ENCODE measurements around the gene CDC37. TPM values are rescaled to one million over a fixed set of nuclear protein-coding genes. Genes with fewer than 3 reads are reported as not detected.
"Not testable (repeated sequence)": the region's sequence is repeated elsewhere in the genome, so short reads cannot be mapped to it uniquely, and the experiment has no call there.

Gene CDC37
- total RNA-seq, 1 experiment from 2014 or later: 120 TPM

DNA sequence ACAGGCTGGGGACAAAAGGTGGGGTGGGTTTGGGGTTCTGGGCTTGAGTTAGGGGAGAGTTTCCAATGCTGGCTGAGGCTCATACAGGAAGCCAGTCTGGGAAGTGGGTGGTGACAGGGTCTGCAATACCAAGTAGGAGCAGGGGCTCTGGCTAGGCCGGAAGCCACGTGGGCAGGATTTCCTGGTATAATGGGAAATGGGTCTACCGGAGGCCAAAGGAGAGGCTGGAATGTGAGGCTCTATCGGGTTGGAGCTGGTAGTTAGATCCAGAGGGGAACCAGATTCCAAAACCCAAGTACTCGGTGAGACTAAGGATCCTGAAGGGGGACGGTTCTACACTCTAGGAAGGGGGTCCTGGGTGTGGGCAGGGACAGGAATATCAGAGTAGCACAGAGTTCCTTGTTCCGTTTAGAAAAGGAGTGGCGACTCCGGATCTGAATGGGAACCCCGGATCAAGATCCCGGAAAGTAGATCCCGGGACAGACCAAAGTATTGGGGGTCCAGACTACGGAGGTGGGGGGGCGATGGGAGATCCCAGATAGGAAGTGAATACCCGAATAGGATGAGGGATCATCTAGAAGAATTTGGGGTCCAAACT lies 802 bp downstream of the CDC37 start:
- DNase-seq (ENCODE audit: low read depth): no peak

DNA sequence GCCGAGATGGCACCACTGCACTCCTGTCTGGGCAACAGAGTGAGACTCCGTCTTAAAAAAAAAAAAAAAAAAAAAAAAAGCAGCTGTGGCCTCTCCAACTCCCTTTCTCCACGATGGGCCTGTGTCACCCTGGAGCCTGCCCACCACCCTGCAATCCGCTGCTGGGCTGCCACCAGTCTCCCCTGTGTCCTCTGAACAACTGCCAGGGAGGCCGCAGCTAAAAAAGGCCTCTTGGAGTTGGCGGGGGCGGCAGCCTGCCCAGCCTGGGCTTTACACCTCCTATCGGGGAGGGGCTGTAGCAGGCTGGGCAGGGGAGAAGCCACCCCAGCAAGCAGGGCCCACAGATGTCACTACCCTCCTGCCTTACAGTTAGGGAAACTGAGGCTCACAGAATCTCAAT lies 3.5 kb downstream of the CDC37 start:
- in situ Hi-C loops (cut with HindIII; ENCODE audit: low pct_unique_long_range_greater_than_20kb, low sequenced_read_pairs): no loop called here
- DNase-seq (ENCODE audit: low read depth): no peak

More for the DNA sequence above, 802 bp downstream of the CDC37 start:
- in situ Hi-C loops (cut with HindIII; ENCODE audit: low pct_unique_long_range_greater_than_20kb, low sequenced_read_pairs): no loop called here

DNA sequence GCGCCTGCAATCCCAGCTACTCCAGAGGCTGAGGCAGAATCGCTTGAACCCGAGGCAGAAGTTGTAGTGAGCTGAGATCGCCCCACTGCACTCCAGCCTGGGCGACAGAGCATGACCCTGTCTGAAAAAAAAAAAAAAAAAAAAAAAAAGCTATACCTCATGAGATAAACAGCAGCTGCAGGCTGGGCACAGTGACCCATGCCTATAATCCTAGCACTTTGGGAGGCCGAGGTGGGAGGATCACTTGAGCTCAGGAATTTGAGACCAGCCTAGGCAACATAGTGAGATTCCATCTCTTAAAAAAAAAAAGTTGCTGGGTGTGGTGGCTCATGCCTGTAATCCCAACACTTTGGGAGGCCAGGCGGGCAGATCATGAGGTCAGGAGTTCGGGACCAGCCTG lies 4.0 kb downstream of the CDC37 start:
- in situ Hi-C loops (cut with HindIII; ENCODE audit: low pct_unique_long_range_greater_than_20kb, low sequenced_read_pairs): not testable (repeated sequence)
- DNase-seq (ENCODE audit: low read depth): peak; percentile 39

DNA sequence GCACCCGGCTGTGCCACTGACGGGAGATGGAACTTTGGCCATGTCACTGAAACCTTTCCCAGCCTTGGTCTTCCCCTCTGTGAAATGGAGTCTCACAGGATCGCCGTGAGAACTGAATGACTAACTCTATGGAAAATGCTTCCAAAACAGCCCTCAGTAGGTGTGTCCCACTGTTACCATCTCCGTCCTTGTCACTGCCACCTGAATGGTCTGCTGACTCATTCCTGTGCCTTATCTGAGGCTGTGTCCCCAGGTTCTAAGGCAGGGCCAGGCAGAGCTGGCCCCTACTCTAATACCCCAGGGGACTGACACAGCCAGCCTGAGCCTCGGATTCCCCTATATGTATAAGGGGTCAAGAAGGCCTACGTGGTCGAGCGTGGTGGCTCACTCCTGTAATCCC lies 4.5 kb downstream of the CDC37 start:
- DNase-seq (ENCODE audit: low read depth): no peak
- in situ Hi-C loops (cut with HindIII; ENCODE audit: low pct_unique_long_range_greater_than_20kb, low sequenced_read_pairs): no loop called here

DNA sequence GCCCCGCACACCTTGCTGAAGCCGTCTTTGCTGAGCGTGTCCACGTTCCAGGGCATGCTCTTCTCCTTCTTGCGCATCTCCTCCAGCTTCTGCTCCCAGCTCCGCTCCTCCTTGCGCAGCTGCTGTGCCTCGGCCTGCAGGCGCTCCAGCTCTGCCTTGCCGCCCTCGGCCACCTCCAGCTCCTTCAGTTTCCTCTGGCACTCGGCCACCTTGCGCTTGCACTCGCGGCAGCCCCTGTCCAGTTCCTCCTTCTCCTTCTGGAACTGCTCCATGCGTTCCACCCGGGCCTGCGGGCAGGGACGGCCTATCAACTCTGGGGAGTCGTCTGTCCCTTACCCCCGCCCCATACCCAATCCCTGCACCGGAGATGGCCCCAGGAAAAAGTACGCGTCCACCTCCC lies 7.4 kb downstream of the CDC37 start:
- in situ Hi-C loops (cut with HindIII; ENCODE audit: low pct_unique_long_range_greater_than_20kb, low sequenced_read_pairs): no loop called here
- DNase-seq (ENCODE audit: low read depth): no peak

DNA sequence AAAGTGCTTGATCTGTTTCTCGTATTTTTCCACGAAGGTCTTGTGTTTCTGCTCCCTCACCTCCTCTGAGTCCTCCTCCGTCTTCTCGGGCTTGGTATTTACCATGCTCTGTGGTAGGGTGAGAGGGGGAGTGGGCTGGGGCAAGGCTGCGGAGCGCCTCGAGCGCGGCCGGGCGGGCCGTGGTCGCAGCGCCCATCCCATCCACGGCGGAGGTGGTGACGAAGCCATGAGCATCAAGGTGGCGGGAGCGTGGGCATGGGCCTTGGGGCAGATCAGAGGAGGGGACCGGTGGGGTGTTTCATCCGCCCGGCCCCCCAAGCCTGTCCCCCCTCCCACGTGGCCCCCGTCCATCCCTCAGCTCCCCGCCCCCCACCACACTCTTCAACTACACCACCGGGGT lies 7.9 kb downstream of the CDC37 start:
- in situ Hi-C loops (cut with HindIII; ENCODE audit: low pct_unique_long_range_greater_than_20kb, low sequenced_read_pairs): no loop called here
- DNase-seq (ENCODE audit: low read depth): no peak

DNA sequence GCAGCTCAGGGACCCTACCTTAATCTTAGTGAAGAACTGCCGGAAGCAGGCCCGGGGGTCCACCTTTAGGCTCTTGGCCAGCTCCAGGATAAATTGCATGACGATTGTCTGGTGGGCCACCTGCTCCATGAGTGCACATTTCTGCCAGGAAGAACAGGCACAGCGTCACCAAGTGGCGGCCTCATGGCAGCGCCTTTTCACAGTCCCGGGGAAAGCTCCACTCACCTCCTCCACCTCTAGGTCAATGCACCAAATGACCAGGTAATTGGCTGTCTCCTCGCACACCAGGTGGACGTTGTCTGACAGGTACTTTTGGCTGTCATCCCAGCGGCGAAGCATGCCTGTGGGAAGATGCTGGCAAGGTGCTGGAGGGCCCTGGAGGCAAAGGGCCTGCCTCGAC lies 8.3 kb downstream of the CDC37 start:
- DNase-seq (ENCODE audit: low read depth): no peak
- in situ Hi-C loops (cut with HindIII; ENCODE audit: low pct_unique_long_range_greater_than_20kb, low sequenced_read_pairs): no loop called here

DNA sequence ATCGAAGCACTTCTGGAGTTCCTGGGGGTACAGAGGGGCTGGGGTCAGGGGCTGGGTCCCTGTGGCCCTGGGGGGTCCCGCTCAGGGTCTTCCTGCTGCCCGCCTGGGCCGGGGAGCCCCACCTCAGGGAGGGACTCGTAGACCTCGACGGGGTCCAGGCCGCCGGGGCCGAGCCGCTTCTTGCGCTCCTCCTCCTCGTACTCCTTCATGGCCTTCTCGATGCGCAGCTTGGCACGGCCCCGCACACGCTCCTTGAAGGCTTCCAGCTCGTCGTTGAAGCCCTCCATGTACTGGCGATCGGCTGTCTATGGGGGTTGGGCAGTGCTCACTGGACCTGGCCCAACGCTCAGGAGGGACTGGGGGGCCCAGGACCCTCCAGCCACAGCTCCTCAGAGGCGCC lies 10.2 kb downstream of the CDC37 start:
- in situ Hi-C loops (cut with HindIII; ENCODE audit: low pct_unique_long_range_greater_than_20kb, low sequenced_read_pairs): no loop called here
- no peak for DNase-seq (ENCODE audit: low read depth)

DNA sequence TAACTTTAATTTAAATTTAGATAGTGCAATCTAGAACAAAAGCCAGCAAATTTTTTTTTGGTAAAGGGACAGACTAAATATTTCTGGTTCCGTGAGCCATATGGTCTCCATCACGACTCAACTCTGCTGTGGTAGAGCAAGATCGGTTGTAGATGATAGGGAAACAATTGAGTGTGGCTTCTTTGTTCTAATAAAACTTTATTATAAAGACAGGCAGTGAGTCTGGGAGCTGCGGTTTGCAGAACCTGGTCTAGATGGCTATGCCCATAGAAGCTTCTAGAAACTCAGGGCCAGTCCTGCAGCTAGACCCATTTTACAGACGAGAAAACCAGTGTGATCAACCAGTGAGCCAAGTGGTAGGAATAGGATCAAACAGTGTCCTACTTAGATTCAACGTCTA lies 11.2 kb downstream of the CDC37 start:
- no peak for DNase-seq (ENCODE audit: low read depth)

DNA sequence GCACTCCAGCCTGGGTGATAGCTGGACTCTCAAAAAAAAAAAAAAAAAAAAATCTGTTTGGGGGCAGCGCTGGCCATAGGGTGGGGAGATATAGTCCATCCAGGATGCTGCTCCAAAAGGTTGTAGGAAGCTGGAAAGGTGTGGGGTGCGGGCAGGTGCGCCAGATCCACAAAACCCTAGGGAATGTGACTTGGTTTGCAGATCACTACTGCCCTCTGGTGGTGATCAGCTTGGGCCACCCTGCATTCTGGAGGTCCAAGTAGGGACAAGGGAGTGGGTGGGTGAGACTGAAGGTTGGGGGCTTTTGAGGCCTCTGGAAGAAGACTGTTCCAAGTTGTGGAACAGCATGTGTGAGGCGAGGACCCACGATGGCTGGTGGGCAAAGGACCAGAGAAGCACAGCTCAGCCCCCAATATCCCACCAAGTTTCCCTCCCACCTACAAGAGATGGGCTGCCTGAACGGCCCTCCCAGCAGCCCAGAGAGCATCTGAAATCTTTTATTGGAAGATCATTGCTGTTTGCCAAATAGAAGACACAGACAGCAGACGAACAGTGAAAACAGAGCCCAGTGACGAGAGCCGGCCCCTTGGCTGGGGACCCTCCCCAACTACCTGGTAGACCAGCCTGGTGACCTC lies 12.6 kb downstream of the CDC37 start:
- no peak for DNase-seq (ENCODE audit: low read depth)
- in situ Hi-C loops (cut with HindIII; ENCODE audit: low pct_unique_long_range_greater_than_20kb, low sequenced_read_pairs): no loop called here

More for the DNA sequence above, 11.2 kb downstream of the CDC37 start:
- in situ Hi-C loops (cut with HindIII; ENCODE audit: low pct_unique_long_range_greater_than_20kb, low sequenced_read_pairs): no loop called here

DNA sequence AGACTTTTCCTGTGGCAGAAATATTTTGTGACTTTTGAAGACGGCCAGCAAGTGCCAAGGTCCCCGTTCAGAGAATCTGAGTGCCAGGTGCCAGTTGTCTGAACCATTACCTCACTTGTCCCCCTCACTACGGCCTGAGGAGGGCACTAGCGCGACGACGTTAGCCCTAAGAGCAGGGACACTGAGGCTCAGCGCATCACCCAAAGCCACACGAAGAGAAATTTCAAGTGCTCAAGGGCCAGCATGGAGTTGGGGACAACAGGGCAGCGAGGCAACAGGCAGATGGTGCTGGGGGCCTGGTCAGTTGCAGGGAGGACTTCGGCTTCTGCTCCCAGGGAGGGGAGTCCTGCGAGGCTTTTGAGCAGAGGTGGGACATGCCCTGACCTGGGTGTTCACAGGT lies 13.5 kb downstream of the CDC37 start:
- no peak for DNase-seq (ENCODE audit: low read depth)
- in situ Hi-C loops (cut with HindIII; ENCODE audit: low pct_unique_long_range_greater_than_20kb, low sequenced_read_pairs): no loop called here

DNA sequence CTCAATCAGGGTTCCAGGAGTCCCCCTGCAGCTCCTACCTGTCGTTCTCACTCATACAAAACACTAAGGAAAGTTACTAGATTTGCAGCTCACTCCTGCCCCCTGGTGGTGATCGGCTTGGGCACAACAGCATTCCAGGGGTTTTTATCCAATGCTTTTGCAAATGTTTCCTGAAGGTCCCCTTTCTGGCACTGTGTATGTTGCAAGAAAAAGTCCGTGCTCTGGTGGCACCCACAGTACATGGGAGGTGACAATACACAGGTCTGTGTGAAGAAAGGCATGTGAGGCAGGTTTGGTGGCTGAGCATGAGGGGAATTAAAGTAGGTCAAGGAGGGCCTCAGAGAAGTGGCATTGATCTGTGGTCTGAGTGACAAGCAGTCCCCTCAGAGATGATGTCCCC lies 14.4 kb downstream of the CDC37 start:
- in situ Hi-C loops (cut with HindIII; ENCODE audit: low pct_unique_long_range_greater_than_20kb, low sequenced_read_pairs): no loop called here
- DNase-seq (ENCODE audit: low read depth): peak; percentile 51

DNA sequence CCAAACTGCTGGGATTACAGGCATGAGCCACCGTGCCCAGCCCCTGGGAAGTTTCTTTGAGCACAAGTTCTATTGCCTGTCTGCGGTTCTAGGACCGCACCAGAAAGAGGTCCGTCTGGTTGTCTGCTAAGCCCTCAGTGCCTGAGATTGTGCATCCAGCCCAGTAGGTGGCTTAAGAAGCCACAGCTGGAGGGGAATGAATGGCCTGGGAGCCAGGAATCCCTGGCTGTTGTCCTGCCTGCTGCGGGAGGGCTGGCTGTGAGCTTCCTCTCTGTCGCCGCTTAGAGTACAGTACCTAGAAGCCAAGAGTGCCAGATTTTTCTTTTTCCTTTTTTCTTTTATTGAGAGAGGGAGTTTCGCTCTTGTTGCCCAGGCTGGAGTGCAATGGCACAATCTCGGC lies 18.8 kb downstream of the CDC37 start:
- in situ Hi-C loops (cut with HindIII; ENCODE audit: low pct_unique_long_range_greater_than_20kb, low sequenced_read_pairs): no loop called here
- DNase-seq (ENCODE audit: low read depth): no peak

DNA sequence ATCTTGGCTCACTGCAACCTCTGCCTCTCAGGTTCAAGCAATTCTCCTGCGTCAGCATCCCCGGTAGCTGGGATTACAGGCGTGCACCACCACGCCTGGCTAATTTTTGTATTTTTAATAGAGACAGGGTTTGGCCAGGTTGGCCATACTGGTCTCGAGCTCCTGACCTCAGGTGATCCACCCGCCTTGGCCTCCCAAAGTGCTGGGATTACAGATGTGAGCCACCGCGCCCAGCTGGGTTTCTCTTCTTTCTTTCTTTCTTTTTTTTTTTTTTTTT lies 20.2 kb downstream of the CDC37 start:
- DNase-seq (ENCODE audit: low read depth); in situ Hi-C loops (cut with HindIII; ENCODE audit: low pct_unique_long_range_greater_than_20kb, low sequenced_read_pairs): not testable (repeated sequence)

DNA sequence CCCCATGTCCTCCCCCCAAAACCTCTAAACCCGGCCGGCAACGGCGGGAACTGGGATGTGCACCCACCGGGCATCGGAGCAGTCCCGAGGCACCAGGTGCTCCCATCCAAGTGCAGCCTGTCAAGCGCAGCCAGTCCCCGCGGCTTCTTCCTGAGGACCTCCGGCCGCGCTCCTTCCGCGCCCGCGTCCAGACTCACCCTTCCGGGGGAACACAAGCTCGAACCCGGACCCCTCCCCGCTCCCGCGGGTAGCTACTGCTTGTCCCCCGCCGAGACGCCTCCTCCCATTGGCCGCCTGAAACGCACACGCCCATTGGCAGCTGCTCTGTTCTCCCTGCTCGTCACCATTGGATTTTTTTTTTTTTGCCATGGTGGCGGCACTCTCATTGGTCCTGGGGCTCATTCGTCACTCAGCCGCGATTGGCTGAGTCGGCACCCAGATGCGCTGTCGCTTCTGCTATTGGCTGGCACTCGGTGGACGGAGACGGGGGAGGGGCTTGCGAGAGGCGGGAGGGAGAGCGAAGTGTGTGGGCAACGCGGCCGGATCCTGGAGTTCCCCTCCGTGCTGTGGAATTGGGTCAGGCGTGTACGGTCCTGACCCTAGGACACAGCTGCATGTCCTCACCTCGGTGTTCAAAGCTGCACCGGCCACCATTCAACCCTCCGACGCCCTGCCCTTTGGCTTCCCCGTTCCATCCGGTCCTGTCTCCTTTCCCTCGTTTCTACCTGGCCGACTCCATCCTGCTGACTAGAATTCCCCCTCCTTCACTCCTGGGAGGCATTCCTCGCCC lies 22.8 kb downstream of the CDC37 start, which contains the start of gene TYK2:
TSS of gene TYK2 (minus strand) at position 260 of the 790 bp plus-strand sequence. CDS start 2,166 bp downstream, outside the sequence.
- peak; percentile 98 for DNase-seq (ENCODE audit: low read depth)
- in situ Hi-C loops (cut with HindIII; ENCODE audit: low pct_unique_long_range_greater_than_20kb, low sequenced_read_pairs): no loop called here

DNA sequence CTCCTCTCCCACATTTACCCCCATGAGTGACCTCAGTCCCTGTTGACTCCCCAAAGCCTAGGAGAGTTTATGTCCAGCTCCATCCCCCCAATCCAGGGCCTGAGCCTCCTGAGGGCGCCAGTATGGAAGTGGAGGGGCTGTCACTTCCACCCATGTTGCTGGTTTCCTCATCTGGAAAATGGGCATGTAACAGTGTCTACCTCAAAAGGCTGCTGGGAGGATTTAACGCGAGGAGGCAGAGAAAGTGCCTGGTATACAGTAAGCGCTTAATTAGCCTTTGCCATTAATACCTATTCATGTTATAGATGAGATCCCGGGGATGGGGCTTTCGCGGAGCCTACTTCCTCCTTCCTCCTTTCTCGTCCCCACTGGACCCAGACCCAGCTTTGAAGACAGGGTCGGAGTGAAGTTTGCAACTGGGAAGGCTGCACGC lies 23.4 kb downstream of the CDC37 start:
- in situ Hi-C loops (cut with HindIII; ENCODE audit: low pct_unique_long_range_greater_than_20kb, low sequenced_read_pairs): no loop called here
- DNase-seq (ENCODE audit: low read depth): no peak

DNA sequence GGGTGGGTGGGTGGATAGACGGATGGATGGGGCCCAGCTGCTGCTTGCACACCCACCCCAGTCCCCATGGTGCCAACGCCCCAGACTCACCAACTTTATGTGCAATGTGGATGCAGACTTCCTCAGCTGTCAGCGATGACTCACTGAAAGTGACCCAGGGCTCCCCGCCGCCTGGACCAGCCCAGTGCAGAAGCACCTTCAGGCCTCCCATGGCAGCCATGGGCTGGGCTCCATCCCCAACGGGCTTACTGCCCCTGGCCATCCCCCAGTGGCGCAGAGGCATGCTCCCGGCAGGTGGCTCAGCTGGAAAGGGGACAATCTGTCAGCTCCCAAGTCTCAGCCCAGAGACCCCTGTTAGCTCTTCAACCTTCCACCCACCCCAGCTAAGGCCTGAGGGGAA lies 25.2 kb downstream of the CDC37 start:
- DNase-seq (ENCODE audit: low read depth): no peak
- in situ Hi-C loops (cut with HindIII; ENCODE audit: low pct_unique_long_range_greater_than_20kb, low sequenced_read_pairs): no loop called here

DNA sequence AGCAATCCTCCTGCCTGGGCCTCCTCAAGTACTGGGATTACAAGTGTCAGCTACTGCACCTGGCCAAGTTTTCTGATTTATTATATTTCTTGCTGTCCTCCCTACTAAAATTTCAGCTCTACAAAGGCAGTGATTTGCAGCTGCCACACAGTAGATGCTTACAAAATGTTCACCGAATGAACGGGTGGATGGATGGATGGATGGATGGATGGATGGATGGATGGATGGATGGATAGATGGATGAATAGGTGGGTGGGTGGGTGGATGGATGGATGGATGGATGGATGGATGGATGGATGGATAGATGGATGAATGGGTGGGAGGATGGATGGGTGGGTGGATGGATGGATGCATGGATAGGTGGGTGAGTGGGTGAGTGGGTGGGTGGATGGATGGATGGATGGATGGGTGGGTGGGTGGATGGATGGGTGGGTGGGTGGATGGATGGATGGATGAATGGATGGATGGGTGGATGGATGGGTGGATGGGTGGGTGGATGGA lies 26.2 kb downstream of the CDC37 start:
- DNase-seq (ENCODE audit: low read depth); in situ Hi-C loops (cut with HindIII; ENCODE audit: low pct_unique_long_range_greater_than_20kb, low sequenced_read_pairs): not testable (repeated sequence)

DNA sequence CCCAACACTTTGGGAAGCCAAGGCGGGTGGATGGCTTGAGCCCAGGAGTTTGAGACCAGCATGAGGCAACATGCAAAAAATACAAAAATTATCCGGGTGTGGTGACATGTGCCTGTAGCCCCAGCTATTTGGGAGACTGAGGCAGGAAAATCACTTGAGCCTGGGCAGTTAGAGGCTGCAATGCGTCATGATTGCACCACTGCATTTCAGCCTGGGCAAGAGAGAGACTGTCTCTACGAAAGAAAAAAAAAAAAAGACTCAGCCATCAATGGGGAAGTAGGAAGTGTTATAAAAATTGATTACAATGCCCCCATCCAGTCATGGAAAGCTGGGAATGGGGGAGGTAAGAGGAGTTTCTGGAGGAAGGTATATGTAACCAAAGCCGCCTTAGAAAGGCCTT lies 28.4 kb downstream of the CDC37 start:
- DNase-seq (ENCODE audit: low read depth): no peak
- in situ Hi-C loops (cut with HindIII; ENCODE audit: low pct_unique_long_range_greater_than_20kb, low sequenced_read_pairs): no loop called here
